ENCODE results near the gene ASPSCR1. TPM values are rescaled to one million over a fixed set of nuclear protein-coding genes. Genes with fewer than 3 reads are reported as not detected.

The ASPSCR1 gene
- total and polyA plus RNA-seq, 9 of the 15 experiments (the other 6 are each of a cell fraction or from before 2014, with no cell fraction given) = 0.90 to 36.9 (median 11.6) TPM

DNA sequence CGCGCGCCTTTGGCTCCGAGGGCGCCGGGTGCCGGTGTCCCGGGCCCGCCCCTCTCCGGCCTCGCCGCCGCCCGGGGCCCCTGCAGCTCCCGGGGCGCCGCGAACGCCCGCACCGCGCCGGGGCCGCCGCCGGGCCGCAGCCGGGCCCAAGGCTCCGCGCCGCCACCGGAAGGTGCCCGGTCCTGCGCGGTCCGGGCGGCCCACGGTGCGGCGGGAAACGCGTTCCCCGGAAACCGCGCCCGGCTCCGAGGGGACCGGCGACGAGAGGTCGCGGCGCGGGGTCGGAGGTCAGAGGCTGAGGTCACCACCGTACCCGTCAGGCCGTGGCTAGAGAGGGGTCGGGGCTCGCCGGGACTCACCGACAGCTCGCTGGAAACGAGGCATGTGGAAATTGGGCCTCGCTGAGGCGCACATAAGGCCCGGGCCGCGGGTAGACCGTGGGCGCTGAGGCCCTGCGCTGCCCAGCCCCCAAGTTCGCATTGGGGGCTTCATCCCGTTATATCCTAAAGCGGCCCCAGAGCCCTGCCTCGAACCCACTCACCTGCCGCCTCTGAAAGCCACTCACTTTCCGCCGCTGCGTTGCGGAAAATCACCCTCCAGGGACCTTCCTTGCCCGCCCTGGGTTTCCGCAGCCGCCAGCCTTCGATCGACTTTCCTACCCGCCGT lies 88.3 kb downstream of the ASPSCR1 start, which contains the start of gene DUS1L:
TSS of gene DUS1L (minus strand) at position 167 of the 666 bp plus-strand sequence. CDS start 745 bp downstream, outside the sequence.
- DNase-seq (ENCODE audit: extremely low read depth in 1 of 4, low spot score in 3 of 4) (peak; percentile 76 to 91 (median 89)), FAIRE-seq (no peak), ATAC-seq (peak; percentile 81)
- peak within 1 kb of the TSS; percentile 87 for H3K27ac ChIP-seq (ENCODE audit: extremely low read depth, low read depth, low read length)
- 27% methylated on average over 59 of the region's 88 CpGs for whole genome bisulfite sequencing (ENCODE audit: insufficient coverage, low coverage, missing lambda C conversion rate)
- H3K79me2 ChIP-seq (ENCODE audit: control insufficient read depth, insufficient read depth, low read length) = peaks cover 28% of the 10 kb centered on the region
- peaks cover 3 to 54% of the 10 kb centered on the region in 2 experiments; a peak in 3 of 5 replicates for H3K4me1 ChIP-seq (replicated peaks in 1 of 2; ENCODE audit: control insufficient read depth in 2 of 2, insufficient read depth in 2 of 2, low read length in 2 of 2)
- H4K20me1 ChIP-seq (replicated peaks; ENCODE audit: control insufficient read depth, insufficient read depth, low read length) = no peaks in the 10 kb centered on the region
- peak within 1 kb of the TSS; percentile 91 for H3K4me2 ChIP-seq (ENCODE audit: insufficient read depth, low read length)
- no peaks in the 10 kb centered on the region for H3K27me3 ChIP-seq (ENCODE audit: control insufficient read depth in 2 of 2, insufficient read depth in 2 of 2, low read length in 2 of 2)
- peak within 1 kb of the TSS; percentile 99 for H2AFZ ChIP-seq (ENCODE audit: low read depth, low read length)
- H3K9me1 ChIP-seq (ENCODE audit: control insufficient read depth, insufficient read depth, low read length) = no peaks in the 10 kb centered on the region
- peak within 1 kb of the TSS; percentile 98 to 100 for H3K9ac ChIP-seq (ENCODE audit: insufficient read depth in 1 of 2, low read depth in 2 of 2, low read length in 2 of 2)
- POLR2A ChIA-PET = interaction anchor here (1.0 to 3.9 kb wide), 4 partner anchors 11 to 33 kb away, joined by 3 to 24 read pairs (median 5); partner anchors contain the start of gene FASN
- intact Hi-C loops (cut with micrococcal nuclease) (no loop called here), in situ Hi-C loops (cut with MboI) (no loop called here)
- TSS peak; percentile 97 for BruUV-seq (replicated peaks)
- peak within 1 kb of the TSS; percentile 99 for H3K4me3 ChIP-seq
- no peaks in the 10 kb centered on the region for H3K9me3 ChIP-seq (replicated peaks; ENCODE audit: control insufficient read depth, insufficient read depth, low read depth, low read length)
- H3K36me3 ChIP-seq (ENCODE audit: control insufficient read depth, insufficient read depth, low read length) = peaks cover 37% of the 10 kb centered on the region; the same call in 2 of the 3 replicates
- CTCF ChIA-PET (ENCODE audit: low intra/inter-chr PET ratio) = no interaction called here
- TF ChIP-seq KAT8 (IDR thresholded peaks at IDR 0.05; ENCODE audit: low read depth) (no peak), COPS2 (conservative IDR thresholded peaks at IDR 0.05) (no peak), CHCHD3 (CRISPR knock-in tag; IDR thresholded peaks at IDR 0.05) (no peak), ZNF583 (CRISPR knock-in tag; IDR thresholded peaks at IDR 0.05) (0 out of 2 replicates have a peak, but pooled peaks have one; percentile 72), BHLHE40 (IDR thresholded peaks at IDR 0.05; ENCODE audit: low read length) (0 out of 2 replicates have a peak, but pooled peaks have one; percentile 20), NBN (IDR thresholded peaks at IDR 0.05; ENCODE audit: low read depth) (no peak), FOXJ3 (CRISPR knock-in tag; IDR thresholded peaks at IDR 0.05) (no peak), SIX5 (IDR thresholded peaks at IDR 0.05; ENCODE audit: borderline replicate concordance in 1 of 2, insufficient read depth in 1 of 2, low read depth in 1 of 2, low read length in 2 of 2) (peak; percentile 67 to 69; a peak in 3 of 4 replicates), SRSF1 (IDR thresholded peaks at IDR 0.05; ENCODE audit: low read depth, low read length) (0 out of 2 replicates have a peak, but pooled peaks have one; percentile 31), ZNF232 (CRISPR knock-in tag; IDR thresholded peaks at IDR 0.05) (no peak), NFE2 (IDR thresholded peaks at IDR 0.05; ENCODE audit: low read depth) (no peak), DPF2 (IDR thresholded peaks at IDR 0.05) (no peak), SREBF1 (IDR thresholded peaks at IDR 0.05; ENCODE audit: borderline replicate concordance, low read depth, low read length) (peak; percentile 83; the same call in 1 of the 2 replicates), MYC (IDR thresholded peaks at IDR 0.05; ENCODE audit: low read depth, low read length) (peak; percentile 81), MYC (CRISPR knock-in tag; IDR thresholded peaks at IDR 0.05; ENCODE audit: borderline replicate concordance, low read depth) (no peak; the same call in 1 of the 2 replicates), PCBP1 (IDR thresholded peaks at IDR 0.05; ENCODE audit: low read depth, low read length, poor library complexity, severe bottlenecking) (peak; percentile 71), GTF2A2 (tag; IDR thresholded peaks at IDR 0.05) (0 out of 2 replicates have a peak, but pooled peaks have one; percentile 47), TFAM (CRISPR knock-in tag; conservative IDR thresholded peaks at IDR 0.05) (no peak), CBX8 (IDR thresholded peaks at IDR 0.05; ENCODE audit: borderline replicate concordance, extremely low read depth, low read depth, low read length, poor library complexity, severe bottlenecking) (no peak), ZC3H8 (IDR thresholded peaks at IDR 0.05) (no peak), TAF7 (tag; IDR thresholded peaks at IDR 0.05) (no peak), ZC3H11A (IDR thresholded peaks at IDR 0.05; ENCODE audit: low read depth, low read length) (peak; percentile 81; the same call in 1 of the 2 replicates)
- TF ChIP-seq, protein P1, sequence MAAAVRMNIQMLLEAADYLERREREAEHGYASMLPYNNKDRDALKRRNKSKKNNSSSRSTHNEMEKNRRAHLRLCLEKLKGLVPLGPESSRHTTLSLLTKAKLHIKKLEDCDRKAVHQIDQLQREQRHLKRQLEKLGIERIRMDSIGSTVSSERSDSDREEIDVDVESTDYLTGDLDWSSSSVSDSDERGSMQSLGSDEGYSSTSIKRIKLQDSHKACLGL (CRISPR knock-in tag; IDR thresholded peaks at IDR 0.05; ENCODE audit: borderline replicate concordance, poor library complexity, severe bottlenecking) = no peak

All from K562 (cell line).